GM18511 (cell line): ENCODE data around the gene EIPR1.

Source experiments
- ATAC-seq: cut with Tn5 transposase; IDR thresholded peaks from one replicate; pipeline ENCODE4 v1.9.1; 2021; ENCODE audit warnings: mild to moderate bottlenecking, moderate library complexity; ENCODE audit not compliant: unreplicated experiment

Gene EIPR1

GRCh38 chr2:3223080-3223923, 154.3 kb downstream of the EIPR1 start:
- peak; percentile 97 for ATAC-seq

- ATAC-seq = peak; percentile 58
Observed at GRCh38 chr2:3222636-3223035, 155.0 kb downstream of the EIPR1 start.

GRCh38 chr2:3219536-3219935, 158.1 kb downstream of the EIPR1 start:
- no peak for ATAC-seq

GRCh38 chr2:3217646-3218045, 160.0 kb downstream of the EIPR1 start:
- ATAC-seq = no peak

GRCh38 chr2:3216841-3217495, 160.7 kb downstream of the EIPR1 start:
- no peak for ATAC-seq

- no peak for ATAC-seq
Observed at GRCh38 chr2:3214806-3215404, 162.7 kb downstream of the EIPR1 start.

- no peak for ATAC-seq
Observed at GRCh38 chr2:3214065-3214464, 163.6 kb downstream of the EIPR1 start.

GRCh38 chr2:3212984-3213383, 164.6 kb downstream of the EIPR1 start:
- ATAC-seq = no peak

GRCh38 chr2:3212061-3212362, 165.6 kb downstream of the EIPR1 start:
- no peak for ATAC-seq

- no peak for ATAC-seq
Observed at GRCh38 chr2:3211256-3212060, 166.2 kb downstream of the EIPR1 start.

- ATAC-seq = no peak
Observed at GRCh38 chr2:3210257-3210656, 167.4 kb downstream of the EIPR1 start.

- ATAC-seq = no peak
Observed at GRCh38 chr2:3209258-3209657, 168.4 kb downstream of the EIPR1 start.

GRCh38 chr2:3208591-3208990, 169.0 kb downstream of the EIPR1 start:
- no peak for ATAC-seq

GRCh38 chr2:3208179-3208578, 169.4 kb downstream of the EIPR1 start:
- ATAC-seq = no peak

GRCh38 chr2:3207091-3207491, 170.5 kb downstream of the EIPR1 start:
- no peak for ATAC-seq

GRCh38 chr2:3205845-3206244, 171.8 kb downstream of the EIPR1 start:
- ATAC-seq = no peak

- ATAC-seq = no peak
Observed at GRCh38 chr2:3204031-3204821, 173.4 kb downstream of the EIPR1 start.

- no peak for ATAC-seq
Observed at GRCh38 chr2:3203497-3204019, 174.1 kb downstream of the EIPR1 start.

- ATAC-seq = no peak
Observed at GRCh38 chr2:3202926-3203325, 174.7 kb downstream of the EIPR1 start.

- ATAC-seq = no peak
Observed at GRCh38 chr2:3201281-3201680, 176.3 kb downstream of the EIPR1 start.
